Caco-2 (cell line): Measurements from ENCODE around the gene PKIG. TPM values are rescaled to one million over a fixed set of nuclear protein-coding genes. Genes with fewer than 3 reads are reported as not detected.

ENCODE experiments used
- BruUV-seq: library from RNA; stranded (reverse); fragments of 400-500 nt; replicated peaks from 2 replicates; lab custom pipeline; 2021; lab: Mats Ljungman, UMichigan
- CTCF ChIA-PET: fragments of 300-600 bp; sonication (Branson Sonifier 250); formaldehyde crosslinking; loops from one replicate; lab custom pipeline; 2022; ENCODE audit warnings: antibody characterized with exemption; lab: Charles Lee
- POLR2A ChIA-PET: fragments of 300-600 bp; sonication (Branson Sonifier 250); formaldehyde crosslinking; loops from one replicate; lab custom pipeline; 2022; ENCODE audit warnings: antibody characterized with exemption; lab: Charles Lee
- DNase-seq, 2 experiments: peaks; one replicate each; pipeline versions ENCODE4 v3.0.0 to v3.0.0-alpha.2; 2020 to 2022
- H3K27me3 ChIP-seq: replicated peaks from 2 replicates; pipeline ENCODE4 v1.6.0; 2011; ENCODE audit warnings: low read length; ENCODE audit not compliant: control insufficient read depth, insufficient read depth
- H3K36me3 ChIP-seq: 2 replicates; pipeline ENCODE4 v1.5.1; 2011; ENCODE audit warnings: low read length; ENCODE audit not compliant: control insufficient read depth, insufficient read depth
- H3K4me1 ChIP-seq: fragments of 250-450 bp; sonication (Bioruptor Pico); 2 replicates; pipeline ENCODE4 v1.5.1; 2020; ENCODE audit warnings: mild to moderate bottlenecking
- H3K4me3 ChIP-seq: 2 replicates; pipeline ENCODE4 v1.5.1; 2011; ENCODE audit warnings: low read depth, mild to moderate bottlenecking, control low read depth, low read length
- H3K9me3 ChIP-seq: fragments of 250-450 bp; sonication (Bioruptor Pico); 2 replicates; pipeline ENCODE4 v1.5.1; 2020; ENCODE audit warnings: mild to moderate bottlenecking, moderate library complexity
- H3K27ac Mint-ChIP-seq: one replicate; pipeline ENCODE4 v1.8.0; 2022; ENCODE audit warnings: mixed read lengths; ENCODE audit not compliant: unreplicated experiment
- H3K27me3 Mint-ChIP-seq: one replicate; pipeline ENCODE4 v1.8.0; 2022; ENCODE audit warnings: mixed read lengths; ENCODE audit not compliant: insufficient read depth, unreplicated experiment
- H3K36me3 Mint-ChIP-seq: one replicate; pipeline ENCODE4 v1.8.0; 2022; ENCODE audit warnings: mild to moderate bottlenecking, mixed read lengths; ENCODE audit not compliant: insufficient read depth, unreplicated experiment
- H3K4me1 Mint-ChIP-seq: one replicate; pipeline ENCODE4 v1.8.0; 2022; ENCODE audit warnings: low read depth, mixed read lengths; ENCODE audit not compliant: unreplicated experiment
- H3K4me3 Mint-ChIP-seq: one replicate; pipeline ENCODE4 v1.8.0; 2022; ENCODE audit warnings: mild to moderate bottlenecking, moderate library complexity, mixed read lengths; ENCODE audit not compliant: unreplicated experiment
- H3K9me3 Mint-ChIP-seq: one replicate; pipeline ENCODE4 v1.8.0; 2022; ENCODE audit warnings: mixed read lengths; ENCODE audit not compliant: unreplicated experiment
- CTCF ChIP-seq, 2 experiments: fragments of 200-600 bp in 1 of 2; IDR thresholded peaks; 1 replicate in 1 of 2; 2 replicates in 1 of 2; pipeline versions ENCODE4 v1.5.1 to v1.8.0; 2011 to 2022; ENCODE audit warnings: antibody characterized with exemption in 1 of 2, control low read depth in 1 of 2, inconsistent platforms in 1 of 2, low read depth in 1 of 2, low read length in 1 of 2, mild to moderate bottlenecking in 1 of 2, moderate library complexity in 1 of 2; ENCODE audit not compliant: insufficient read depth in 1 of 2, severe bottlenecking in 1 of 2, unreplicated experiment in 1 of 2
- intact Hi-C: fragments of 100-400 bp; cut with micrococcal nuclease; formaldehyde crosslinking; loops from one replicate; pipeline ENCODE4 v1.10.0; 2022; ENCODE audit not compliant: unreplicated experiment
- total RNA-seq: library from RNA; stranded (reverse); gene quantifications from 2 replicates; pipeline ENCODE4 v1.2.3, GENCODE V29; 2022

The PKIG gene
- total RNA-seq, 1 experiment from 2014 or later = 25.9 TPM

GRCh38 chr20:44622501-44623270 lies 40.3 kb downstream of the PKIG start:
- no peak for TF ChIP-seq CTCF (IDR thresholded peaks at IDR 0.05; ENCODE audit: insufficient read depth in 1 of 2, low read depth in 1 of 2, low read length in 1 of 2, severe bottlenecking in 1 of 2, unreplicated experiment in 1 of 2)
- no peaks in the 10 kb centered on the region for H3K36me3 ChIP-seq
- no peak for DNase-seq
- intact Hi-C loops = no loop called here
- BruUV-seq = no TSS peak
- Mint-ChIP-seq H3K27ac (no peak overlapping the region), H3K9me3 (peaks cover 10% of the 10 kb centered on the region), H3K27me3 (no peaks in the 10 kb centered on the region), H3K4me1 (no peaks in the 10 kb centered on the region), H3K36me3 (peaks cover 20% of the 10 kb centered on the region), H3K4me3 (no peak overlapping the region)
- POLR2A ChIA-PET = no interaction called here
- H3K4me3 ChIP-seq = no peak overlapping the region
- peaks cover 6% of the 10 kb centered on the region for H3K9me3 ChIP-seq
- no peaks in the 10 kb centered on the region for H3K27me3 ChIP-seq
- no peaks in the 10 kb centered on the region for H3K4me1 ChIP-seq
- CTCF ChIA-PET = no interaction called here

GRCh38 chr20:44624152-44624551 lies 41.8 kb downstream of the PKIG start:
- Mint-ChIP-seq H3K4me1 (no peaks in the 10 kb centered on the region), H3K9me3 (peaks cover 10% of the 10 kb centered on the region), H3K4me3 (no peak overlapping the region), H3K36me3 (peaks cover 14% of the 10 kb centered on the region), H3K27me3 (no peaks in the 10 kb centered on the region), H3K27ac (no peak overlapping the region)
- no peaks in the 10 kb centered on the region for H3K36me3 ChIP-seq
- POLR2A ChIA-PET = no interaction called here
- TF ChIP-seq CTCF (IDR thresholded peaks at IDR 0.05; ENCODE audit: insufficient read depth in 1 of 2, low read depth in 1 of 2, low read length in 1 of 2, severe bottlenecking in 1 of 2, unreplicated experiment in 1 of 2) = no peak
- no peaks in the 10 kb centered on the region for H3K4me1 ChIP-seq
- DNase-seq = no peak
- CTCF ChIA-PET = no interaction called here
- BruUV-seq = no TSS peak
- intact Hi-C loops = no loop called here
- H3K9me3 ChIP-seq = peaks cover 6% of the 10 kb centered on the region
- no peaks in the 10 kb centered on the region for H3K27me3 ChIP-seq
- H3K4me3 ChIP-seq = no peak overlapping the region

- no peak for TF ChIP-seq CTCF (IDR thresholded peaks at IDR 0.05; ENCODE audit: insufficient read depth in 1 of 2, low read depth in 1 of 2, low read length in 1 of 2, severe bottlenecking in 1 of 2, unreplicated experiment in 1 of 2)
- intact Hi-C loops = no loop called here
- no peaks in the 10 kb centered on the region for H3K27me3 Mint-ChIP-seq
- DNase-seq = no peak
- H3K9me3 Mint-ChIP-seq = peaks cover 10% of the 10 kb centered on the region
- Histone ChIP-seq H3K27me3 (no peaks in the 10 kb centered on the region), H3K9me3 (peaks cover 6% of the 10 kb centered on the region), H3K36me3 (no peaks in the 10 kb centered on the region), H3K4me1 (no peaks in the 10 kb centered on the region), H3K4me3 (no peak overlapping the region)
- BruUV-seq = no TSS peak
- ChIA-PET CTCF (interaction anchor here (0.6 kb wide), 1 partner anchor 1215 kb away, joined by 3 read pairs; no protein-coding TSS in a partner anchor), POLR2A (no interaction called here)
- peaks cover 9% of the 10 kb centered on the region for H3K36me3 Mint-ChIP-seq
- no peak overlapping the region for H3K4me3 Mint-ChIP-seq
- H3K27ac Mint-ChIP-seq = no peak overlapping the region
- H3K4me1 Mint-ChIP-seq = no peaks in the 10 kb centered on the region
Observed at GRCh38 chr20:44624743-44625271, 42.4 kb downstream of the PKIG start.
